Subcutaneous adipose tissue (tissue), 4 donors: ENCODE measurements around the gene NRXN3. TPM values are rescaled to one million over a fixed set of nuclear protein-coding genes. Genes with fewer than 3 reads are reported as not detected.

Source experiments
- total RNA-seq, 4 donors: library from RNA; depleted of rRNA; stranded (reverse); fragments of >200 nt; gene quantifications; one replicate each; pipeline ENCODE4 v1.1.0, GENCODE V29; 2016
- TF ChIP-seq, protein P1 (sequence below): fragments of 450-650 bp; IDR thresholded peaks from one replicate; pipeline ENCODE4 v1.5.1; 2016; ENCODE audit warnings: low read depth, mild to moderate bottlenecking, control low read depth, antibody characterized with exemption, moderate library complexity

The NRXN3 gene
- total RNA-seq, 4 donors from 2014 or later: 0.57 to 2.4 (median 1.1) TPM; not detected in 1

- TF ChIP-seq, protein P1, sequence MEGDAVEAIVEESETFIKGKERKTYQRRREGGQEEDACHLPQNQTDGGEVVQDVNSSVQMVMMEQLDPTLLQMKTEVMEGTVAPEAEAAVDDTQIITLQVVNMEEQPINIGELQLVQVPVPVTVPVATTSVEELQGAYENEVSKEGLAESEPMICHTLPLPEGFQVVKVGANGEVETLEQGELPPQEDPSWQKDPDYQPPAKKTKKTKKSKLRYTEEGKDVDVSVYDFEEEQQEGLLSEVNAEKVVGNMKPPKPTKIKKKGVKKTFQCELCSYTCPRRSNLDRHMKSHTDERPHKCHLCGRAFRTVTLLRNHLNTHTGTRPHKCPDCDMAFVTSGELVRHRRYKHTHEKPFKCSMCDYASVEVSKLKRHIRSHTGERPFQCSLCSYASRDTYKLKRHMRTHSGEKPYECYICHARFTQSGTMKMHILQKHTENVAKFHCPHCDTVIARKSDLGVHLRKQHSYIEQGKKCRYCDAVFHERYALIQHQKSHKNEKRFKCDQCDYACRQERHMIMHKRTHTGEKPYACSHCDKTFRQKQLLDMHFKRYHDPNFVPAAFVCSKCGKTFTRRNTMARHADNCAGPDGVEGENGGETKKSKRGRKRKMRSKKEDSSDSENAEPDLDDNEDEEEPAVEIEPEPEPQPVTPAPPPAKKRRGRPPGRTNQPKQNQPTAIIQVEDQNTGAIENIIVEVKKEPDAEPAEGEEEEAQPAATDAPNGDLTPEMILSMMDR: no peak
These were observed 664.7 kb downstream of the NRXN3 start for GRCh38 chr14:78834766-78835451.

DNA sequence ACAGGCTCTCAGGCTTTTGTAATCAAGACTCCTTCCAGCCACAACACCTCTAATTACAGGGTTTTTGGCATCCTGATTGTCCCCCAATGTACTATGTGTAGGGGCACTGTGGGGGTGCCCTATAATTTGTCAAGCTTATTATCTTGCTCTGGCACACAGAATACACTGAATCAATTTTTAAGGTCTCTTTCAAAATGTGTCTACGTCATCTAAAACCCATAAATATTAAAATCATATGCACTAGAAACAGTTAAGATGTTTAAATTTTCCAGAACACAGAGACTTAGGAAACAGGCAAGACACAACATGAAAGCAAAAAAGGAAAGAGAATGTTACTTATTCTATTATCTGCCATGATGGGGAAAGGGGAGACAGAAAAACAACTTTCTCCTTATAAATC is 665.7 kb downstream of the NRXN3 start:
- TF ChIP-seq, protein P1: no peak

GRCh38 chr14:78836777-78837176 is 666.6 kb downstream of the NRXN3 start:
- TF ChIP-seq, protein P1: no peak

DNA sequence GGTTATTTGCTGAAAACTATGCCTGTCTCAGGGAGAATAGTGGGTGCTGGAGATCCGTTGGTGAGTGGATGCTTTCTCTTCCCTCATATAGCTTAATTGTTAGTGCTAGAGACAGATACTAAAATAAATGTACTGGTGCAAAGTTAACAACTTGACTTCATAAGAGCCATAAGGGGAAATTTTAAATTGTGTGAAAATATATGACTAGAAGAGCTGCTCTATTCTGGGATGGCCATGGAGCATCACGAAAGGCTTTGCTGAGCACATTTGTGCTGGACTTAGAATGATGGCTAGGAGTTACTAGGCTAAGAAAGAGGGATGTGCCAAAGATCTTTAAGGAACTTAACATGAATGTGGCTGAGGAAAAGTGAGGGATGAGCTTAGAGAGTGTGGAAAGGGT is 668.8 kb downstream of the NRXN3 start:
- TF ChIP-seq, protein P1: no peak

DNA sequence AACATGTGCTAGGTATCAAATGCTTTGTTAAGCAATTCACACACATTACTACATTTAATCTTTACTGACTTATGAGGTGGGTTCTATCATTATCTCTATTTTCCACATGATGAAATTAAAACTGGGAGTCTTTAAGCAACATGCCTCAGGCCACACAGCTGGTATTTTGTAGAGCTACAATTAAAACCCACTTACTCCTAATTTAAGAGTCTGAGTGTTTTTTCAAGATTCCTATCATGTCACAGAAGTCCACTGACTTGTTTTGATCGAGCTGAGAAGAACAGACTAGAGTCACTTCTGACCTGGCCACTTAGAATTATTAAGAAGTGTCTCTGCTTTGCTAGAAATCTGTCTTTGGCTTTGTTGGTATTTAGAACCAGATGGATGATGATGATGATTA is 670.7 kb downstream of the NRXN3 start:
- TF ChIP-seq, protein P1: no peak

- TF ChIP-seq, protein P1: no peak
These were observed 677.6 kb downstream of the NRXN3 start for GRCh38 chr14:78847801-78848200.

- TF ChIP-seq, protein P1: no peak
These were observed 678.2 kb downstream of the NRXN3 start for GRCh38 chr14:78848234-78848820.
